NCI-H1930 (cell line): ENCODE measurements around the gene OCA2.

ENCODE experiments used
- DNase-seq, 2 experiments: peaks; one replicate each; lab custom pipeline; 2025; lab: John Stamatoyannopoulos, UW

OCA2 gene

DNA sequence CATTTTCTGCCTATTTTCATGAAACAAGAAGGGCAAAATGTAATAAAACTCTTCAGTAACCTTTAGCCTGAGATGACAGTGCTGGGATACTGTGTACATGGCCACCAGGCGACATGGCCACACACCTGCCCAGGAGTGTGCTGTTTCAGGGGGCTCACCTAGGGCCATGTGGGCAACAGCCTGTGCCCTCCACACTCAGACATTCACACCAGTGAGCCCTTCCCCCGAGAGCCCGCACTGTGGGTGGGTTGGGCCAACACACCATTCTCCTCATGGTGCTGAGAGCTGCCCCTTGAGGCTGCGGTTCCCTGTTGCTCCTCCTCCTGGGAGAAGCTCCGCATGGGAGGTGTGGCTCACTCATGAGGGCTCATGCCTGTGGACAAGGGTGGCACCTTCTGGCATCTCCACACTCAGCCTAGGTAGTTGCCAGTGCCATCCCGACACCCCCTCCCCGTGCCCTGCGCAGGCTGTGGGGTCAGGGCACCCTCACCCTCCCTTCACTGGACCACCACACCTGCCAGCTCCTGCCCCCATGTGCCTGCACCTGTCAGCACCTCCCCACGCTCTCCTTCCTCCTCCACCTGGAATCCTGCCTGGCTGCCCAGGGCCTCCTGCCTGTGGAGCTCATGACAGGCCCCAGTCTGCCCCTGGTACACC lies 19.7 kb downstream of the OCA2 start:
- DNase-seq = no peak

DNA sequence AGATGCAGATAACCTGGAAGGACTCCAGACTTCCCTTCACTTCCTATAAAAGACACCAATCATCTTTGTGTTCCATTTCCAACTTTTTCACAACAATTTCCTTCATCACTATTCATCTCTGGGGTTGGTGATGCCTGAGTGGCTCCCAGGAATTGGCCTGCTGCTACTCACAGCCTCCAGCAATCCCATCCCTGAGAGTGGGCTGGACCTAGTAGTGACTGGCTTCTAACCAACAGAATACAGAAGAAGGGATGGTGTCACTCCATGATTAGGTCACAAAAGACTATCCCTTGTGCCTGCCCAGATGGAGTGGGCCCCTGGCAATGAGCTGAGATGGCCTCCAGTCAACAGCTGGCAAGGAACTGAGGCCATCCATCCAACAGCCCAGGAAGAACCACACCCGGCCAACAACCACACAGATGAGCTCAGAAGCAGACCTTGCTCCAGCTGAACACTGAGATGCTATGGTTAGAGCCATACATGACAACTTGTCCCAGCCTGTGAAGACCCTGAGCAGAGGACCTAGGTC lies 20.9 kb downstream of the OCA2 start:
- DNase-seq = no peak

DNA sequence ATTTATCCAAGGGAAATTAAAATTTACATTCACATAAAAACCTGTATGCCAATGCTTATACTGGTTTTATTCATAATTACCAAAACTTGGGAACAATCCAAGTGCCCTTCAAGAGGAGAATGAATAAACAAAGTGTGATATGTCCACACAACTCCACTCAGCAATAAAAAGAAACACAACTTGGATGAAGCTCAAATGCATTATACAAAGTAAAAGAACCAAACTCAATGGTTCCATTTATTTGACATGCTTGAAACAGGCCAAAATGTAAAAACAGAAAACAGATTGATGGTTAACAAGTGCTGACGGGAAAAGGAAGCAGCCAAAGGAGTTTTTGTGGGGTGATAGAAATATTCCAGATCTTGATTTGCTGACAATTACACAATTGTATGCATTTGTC lies 23.5 kb downstream of the OCA2 start:
- no peak for DNase-seq

DNA sequence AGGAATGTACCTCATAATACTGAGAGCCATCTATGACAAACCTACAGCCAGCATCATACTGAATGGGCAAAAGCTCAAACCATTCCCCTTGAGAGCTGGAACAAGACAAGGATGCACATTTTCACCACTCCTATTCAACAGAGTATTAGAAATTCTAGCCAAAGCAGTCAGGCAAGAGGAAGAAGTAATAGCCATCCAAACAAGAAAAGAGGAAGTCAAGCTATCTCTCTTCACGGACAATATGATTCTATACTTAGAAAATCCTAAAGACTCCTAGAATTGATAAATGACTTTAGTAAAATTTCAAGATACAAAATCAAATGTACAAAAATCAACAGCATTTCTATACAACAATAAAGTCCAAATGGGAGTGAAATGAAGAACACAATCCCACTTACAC lies 30.2 kb downstream of the OCA2 start:
- DNase-seq = no peak

DNA sequence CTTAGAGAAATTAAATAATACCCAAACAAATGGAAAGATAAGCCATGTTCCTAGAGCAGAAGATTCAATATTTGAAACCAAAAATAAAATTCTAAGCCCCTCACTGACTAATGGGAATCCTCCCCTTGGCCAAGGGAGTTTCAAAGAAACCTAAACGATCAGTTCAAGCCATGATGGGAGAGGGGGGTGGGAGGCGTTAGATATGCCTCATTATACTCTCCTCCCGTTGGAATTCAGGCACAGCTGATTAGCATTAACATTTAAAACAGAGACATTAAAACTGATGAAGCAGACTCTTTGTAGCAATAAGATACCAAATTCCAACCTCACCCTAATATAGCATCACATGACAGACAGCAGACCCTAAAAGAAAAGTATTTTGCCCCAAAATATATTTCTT lies 32.9 kb downstream of the OCA2 start:
- no peak for DNase-seq

DNA sequence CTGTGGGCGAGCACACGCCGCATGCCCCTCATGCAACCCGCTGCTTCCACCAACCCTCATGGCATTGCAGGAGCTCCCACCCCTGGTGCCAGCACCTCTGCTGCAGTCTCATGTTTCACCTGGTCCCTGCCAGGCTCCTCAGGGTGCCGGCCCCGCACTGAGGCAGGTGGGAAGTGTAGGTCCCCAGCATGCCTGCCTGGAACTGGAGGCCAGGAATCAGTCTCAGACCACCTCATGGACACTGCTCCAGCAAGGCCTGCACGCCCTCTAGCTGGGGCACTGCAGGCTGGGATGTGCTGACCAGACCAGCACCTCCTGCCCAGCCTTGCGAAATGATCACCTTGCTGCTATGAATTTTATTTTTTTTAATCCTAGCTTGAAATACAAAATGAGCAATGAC lies 39.1 kb downstream of the OCA2 start:
- no peak for DNase-seq

DNA sequence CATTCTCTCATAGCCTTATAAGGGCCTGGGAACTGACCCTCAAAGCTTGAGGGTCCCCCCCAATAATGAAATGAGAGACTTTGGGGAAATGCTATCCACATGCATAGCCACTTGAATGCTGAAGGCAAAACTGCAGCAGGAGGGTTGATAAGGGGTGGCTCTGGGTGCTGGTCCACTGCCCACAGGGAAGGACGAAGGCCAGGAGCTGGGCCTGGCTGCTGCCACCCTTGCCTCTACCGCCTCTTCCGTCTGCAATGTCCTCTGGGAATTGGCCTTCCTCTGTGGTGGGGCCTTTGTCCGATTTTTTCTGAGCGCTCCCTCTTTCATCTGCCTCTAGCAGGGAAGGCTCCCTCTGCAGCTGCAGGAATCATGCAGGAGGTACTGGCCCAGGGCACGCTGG lies 41.0 kb downstream of the OCA2 start:
- no peak for DNase-seq

DNA sequence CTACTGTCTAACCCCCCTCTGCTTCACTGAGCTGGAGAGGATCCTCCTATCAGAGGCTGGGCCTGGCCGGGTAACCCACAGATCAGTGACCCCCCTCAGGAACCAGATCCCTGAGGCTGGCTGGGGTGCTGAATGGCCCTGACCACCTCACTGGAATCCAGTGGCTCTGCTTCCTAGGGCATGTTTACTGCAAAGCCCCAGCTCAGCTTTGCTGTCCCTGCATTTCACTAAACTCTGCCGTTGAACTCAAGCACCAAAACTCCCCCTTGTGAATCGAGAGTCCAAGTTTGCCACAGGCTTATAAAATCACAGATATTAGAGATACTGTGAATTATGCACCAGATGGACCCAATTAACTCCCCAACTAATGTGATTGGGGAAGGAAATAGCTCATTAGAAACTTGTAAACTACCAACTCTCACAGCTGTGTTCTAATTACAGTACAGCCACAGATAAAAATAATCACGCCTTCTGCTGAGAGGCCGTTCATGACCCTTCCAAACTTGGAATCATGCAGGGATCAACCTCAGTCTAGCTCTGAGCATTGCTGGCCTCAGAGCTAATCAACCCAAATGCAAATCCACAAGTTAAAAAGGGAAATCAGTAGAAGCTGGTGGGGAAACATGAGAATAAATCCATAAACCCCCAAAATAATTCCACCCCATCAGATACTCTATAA lies 47.0 kb downstream of the OCA2 start:
- DNase-seq = no peak

DNA sequence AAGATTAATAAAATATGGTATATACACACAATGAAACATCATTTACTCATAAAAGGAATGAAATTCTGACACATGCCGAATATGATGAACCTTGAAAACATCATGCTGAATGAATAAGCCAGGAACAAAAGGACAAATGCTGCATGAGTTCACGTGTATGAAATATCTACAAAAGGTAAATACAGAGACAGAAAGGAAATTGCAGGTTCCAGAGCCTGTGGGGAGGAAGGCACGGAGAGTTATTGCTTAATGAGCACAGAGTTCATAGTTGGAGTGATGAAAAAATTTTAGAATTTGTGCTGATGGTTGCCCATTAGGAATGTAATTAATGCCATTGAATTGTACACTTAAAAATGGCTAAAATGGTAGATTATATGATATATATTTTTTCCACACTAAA lies 49.5 kb downstream of the OCA2 start:
- DNase-seq = no peak

DNA sequence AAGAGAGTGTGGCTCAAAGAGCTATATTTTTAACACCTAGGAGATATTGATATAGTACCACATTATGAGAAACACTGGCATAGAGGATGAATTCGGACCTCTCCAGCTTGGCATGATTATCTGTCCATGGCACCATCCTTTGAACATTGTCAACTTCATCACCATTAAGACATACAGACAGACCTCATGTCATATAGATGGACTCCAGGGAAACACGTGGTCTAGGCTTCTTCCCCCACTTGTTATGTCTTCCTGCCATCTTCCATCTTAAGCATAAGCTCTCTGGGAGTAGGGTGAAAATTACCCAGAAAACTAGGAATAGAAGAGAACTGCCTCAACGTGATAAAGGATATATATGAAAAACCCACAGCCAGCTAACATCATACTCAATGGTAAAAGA lies 51.8 kb downstream of the OCA2 start:
- no peak for DNase-seq

DNA sequence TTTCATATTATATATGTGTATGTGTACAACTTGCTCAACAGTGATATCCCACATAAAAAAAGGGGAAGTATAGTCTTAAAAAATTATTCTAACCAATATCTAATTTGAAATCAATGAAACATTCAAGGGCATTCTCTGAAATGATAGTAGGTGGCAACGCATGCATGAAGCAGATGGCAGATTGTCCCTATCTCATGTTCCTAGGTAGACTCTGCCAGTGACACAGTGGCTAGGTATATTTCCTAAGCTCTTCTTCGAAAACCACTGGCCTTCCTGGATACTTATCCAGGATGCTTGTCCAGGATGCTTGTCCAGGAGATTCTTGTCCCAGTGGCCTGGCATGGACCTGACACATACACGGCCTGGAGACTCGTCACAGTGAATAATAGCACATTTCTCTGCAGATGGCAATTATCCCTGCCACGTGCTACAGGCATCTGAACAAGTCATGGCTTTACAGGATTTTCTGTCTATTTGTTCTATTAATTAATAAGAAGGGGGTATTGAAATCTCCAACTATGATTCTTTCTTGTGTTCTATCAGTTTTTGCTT lies 54.9 kb downstream of the OCA2 start:
- DNase-seq = no peak

DNA sequence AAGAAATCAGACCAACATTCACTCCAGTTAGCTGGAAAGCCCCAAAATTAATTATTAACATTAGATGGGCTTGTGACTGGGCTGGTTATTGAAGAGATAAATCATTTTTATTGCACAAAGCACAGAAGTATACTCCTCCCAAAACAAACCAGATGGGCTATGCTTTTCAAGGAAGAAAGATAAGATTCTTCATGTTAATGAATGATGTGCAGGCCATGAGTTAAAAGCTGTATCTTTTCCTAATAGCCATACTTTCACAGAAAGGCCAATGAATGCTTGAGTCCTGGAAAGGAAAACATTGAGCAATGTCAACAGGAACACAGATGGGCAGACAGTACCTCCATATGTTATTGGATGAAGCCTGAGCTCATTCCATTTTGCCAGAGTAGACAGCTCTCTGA lies 55.4 kb downstream of the OCA2 start:
- no peak for DNase-seq

DNA sequence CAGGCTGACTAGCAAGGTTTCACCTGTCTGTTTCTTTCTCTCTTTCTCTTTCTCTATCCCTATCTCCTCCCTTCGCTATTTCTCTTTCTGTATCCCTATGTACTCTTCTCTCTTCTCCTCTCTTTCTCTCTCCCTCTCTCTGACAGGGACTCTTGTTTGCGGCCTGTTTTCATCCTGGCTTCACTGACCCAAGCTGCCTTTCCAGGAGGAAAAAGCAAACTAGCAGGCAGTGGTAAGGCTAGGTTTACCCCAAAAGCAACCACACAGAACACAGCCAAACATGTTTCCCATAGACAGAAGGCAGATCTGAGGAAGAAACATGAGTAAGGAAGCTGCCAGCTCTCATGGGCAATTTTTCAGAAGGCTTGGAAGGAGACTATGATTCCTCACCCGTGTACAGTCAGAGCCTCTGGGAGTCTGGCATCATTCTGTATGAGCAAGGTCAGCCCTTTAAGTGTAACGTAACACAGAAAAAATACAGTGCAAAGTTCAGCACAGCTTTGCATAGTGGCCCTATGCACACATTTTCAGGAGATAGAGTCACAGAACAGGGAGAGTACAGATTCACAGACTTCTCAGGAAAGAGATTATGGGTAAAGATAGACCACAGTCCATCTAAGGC lies 61.0 kb downstream of the OCA2 start:
- DNase-seq = no peak

DNA sequence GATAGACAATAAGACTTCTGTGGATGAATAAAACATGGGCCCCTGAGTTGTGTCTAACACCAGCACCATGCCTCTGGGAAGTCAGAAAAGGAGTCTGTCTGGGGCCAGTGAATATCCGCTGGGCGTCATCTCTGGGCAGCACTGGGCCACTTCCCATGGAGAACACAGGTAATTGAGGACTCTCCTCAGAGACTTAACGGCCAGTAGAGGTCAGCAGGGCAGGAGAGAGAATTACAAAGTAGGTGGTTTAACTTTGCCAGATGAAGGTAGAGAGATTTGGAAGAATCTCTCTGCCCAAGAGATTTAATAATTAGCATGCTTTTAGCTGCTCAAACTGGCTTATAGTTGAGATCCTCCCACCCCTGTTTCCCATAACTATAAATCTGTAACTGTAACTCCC lies 65.7 kb downstream of the OCA2 start:
- DNase-seq = no peak

DNA sequence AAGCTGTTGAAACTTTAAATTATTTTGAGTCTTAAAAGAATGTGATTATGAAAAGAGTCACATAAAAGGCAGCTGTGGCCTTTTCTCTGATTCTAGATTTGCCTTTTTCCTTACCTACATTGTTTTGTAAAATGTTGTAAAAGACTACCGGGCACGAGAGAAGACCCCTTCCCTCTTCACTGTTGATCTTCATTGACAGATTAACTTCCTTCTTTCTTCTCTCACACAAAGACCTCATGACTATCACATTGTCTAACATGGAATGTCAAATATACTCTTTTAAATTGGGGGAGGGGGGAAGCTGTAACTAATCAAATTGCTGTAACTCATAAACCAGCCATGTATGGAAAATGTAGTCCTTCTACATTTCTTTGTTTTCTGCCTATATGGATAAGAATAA lies 68.3 kb downstream of the OCA2 start:
- DNase-seq = no peak

DNA sequence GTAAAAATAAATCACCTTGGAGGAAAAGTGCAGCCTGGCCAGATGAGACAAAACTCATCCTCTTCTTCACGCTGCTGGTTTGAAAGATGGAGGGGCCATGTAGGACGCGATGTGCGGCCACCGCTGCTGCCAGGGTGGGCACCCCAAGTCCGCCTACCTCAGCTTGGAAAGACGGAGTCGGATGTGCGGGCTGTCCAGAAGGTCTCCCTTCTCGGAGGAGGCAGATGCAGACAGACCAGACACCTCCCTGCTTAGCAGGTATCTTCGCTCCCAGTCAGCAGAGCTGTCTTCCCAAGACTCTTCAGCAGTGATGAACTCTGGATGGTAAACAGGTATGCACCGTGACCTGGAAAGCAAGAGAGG lies 71.4 kb downstream of the OCA2 start:
- DNase-seq = no peak

DNA sequence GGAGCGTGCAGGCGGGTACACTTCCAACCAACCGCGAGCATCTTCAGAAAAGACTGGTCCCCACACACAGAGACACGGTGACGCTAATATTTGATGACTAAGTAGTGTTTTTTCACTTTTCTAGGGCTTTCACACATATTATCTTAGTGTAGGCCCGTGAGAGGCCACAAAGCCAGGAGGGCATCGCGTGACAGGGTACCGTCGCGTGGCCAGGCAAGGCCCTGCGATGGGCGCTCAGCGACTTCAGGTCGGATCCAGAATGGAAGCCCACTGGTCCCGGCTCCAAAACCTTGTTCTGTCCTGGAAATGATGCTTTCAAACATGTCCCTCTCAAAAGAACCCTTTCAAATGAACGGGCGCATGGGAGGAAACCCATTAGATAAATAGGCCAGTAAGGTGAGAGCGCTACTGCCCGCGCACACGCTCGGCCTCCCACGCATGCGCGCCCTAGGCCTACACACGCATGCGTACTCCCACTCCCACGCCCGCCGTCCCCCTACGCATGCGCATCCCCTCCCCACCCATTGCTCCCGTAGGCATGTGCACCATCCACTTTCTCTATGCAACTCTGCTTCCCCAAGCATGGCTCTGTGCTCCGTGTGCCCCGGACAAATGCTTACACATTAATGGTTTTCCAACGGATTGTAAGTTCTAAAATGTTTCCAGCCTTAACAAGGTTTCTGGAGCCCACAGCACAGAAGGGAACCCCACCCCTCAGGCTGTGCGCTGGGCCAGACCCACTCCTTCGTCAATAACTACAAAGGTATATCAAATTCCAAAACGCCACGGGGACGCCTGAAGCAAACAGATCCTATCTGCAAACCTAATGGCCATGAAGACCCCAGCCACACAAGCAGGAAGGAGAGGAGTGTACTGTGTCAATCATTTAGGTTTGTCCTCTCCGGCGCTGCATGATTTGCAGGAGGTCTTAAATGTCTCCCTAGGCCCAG lies 72.1 kb downstream of the OCA2 start:
- no peak for DNase-seq

DNA sequence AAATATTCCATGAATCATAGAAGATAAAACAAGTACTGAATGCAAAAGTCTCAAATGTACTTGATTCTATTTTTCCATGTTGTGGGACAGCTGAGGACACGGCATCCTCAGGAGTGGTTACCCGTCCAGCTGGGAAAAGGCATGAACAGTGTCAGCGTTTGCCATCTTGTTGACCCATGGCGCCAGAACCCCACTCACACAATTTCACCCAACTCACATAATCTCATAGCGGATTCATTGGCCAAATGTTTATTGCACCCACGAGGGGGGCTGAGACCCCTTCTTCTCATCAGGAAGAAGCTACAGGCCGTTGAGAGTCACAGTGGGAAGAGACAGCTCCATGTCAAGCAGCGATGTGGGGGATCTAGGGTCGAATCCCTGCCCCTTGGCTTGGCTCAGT lies 72.9 kb downstream of the OCA2 start:
- DNase-seq = no peak

DNA sequence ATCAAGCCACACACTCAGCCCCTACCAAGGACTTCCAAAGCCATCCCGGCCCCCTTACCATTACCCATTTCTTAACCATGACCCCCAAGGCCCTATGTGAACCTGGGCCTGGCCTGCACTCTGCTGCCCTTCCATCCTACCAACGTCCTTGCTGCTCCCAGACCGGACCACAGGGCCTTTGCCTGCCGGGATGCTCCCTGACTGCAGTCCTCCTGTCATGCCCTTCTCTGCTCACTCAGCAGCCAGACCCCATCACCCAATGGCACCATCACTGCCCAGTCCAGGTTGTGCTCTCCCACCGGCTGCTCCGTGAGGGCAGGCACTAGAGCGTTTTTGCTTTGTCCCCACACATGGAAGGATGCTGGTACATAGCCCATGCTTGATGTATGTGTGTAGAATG lies 73.7 kb downstream of the OCA2 start:
- no peak for DNase-seq

DNA sequence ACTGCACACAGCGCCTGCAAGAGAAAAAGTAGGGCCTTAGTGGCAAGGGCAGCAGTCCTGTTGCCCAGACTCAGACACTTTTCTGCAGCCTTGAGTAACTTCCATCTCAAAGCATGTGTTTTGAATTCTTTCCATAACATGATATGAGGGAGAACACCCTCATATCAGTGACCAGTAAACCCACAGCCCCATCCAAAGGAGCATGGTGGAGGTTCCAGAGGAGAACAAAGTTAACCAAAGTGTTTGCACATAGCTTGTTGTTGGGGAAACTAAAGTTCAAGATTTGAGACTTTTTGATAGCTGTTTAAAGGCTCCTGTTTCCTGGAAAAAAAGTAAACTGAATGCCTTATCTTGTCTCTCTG lies 74.2 kb downstream of the OCA2 start:
- no peak for DNase-seq

DNA sequence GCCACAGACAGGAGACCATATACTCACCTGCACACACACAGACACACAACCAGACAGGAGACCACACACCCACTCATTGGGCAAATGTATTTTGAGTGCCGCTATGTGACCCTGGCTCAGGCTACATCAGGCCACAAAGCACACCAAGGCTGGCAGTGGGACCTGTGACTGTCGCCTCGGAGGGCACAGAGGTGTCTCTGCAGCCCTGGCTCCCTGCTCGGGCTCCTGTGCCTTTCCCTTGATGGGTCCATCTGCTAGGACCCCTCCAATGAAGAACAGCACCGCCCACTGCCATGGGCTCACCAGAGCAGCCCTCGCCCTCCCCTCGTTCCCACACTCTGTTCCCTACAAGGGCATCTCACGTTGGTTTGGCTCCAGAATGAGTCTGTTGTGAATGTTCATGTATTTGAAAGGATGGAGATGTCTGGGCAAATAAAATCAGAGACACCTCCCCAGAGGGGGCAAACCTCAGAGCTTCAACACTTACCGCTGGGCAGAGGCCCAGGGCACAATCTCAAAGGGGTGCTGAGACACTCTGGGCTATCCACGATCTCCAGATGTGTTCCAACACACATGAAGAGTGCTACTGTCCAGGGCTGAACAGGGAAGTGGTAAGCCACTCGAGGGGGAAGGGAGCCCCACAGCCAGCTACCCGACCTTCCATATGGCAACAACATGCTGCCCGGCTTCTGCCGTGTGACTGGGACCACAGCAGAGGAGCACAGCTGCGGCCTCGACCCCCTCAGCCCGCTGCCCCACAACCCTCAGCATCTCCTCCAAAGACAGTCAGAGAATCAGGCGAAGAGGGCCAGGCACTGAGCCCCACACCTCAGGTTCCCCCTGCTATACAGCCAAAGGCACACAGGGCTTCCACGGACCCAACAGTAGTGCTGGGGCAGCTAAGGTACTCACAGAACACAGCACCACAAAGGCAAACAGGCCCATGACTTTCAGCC lies 74.9 kb downstream of the OCA2 start:
- no peak for DNase-seq
